GM12891 (cell line): ENCODE measurements around the gene EVC.

ENCODE experiments used
- PAX5 ChIP-seq: IDR thresholded peaks from 2 replicates; pipeline ENCODE4 v1.6.1; 2011; ENCODE audit warnings: low read length, moderate library complexity, mild to moderate bottlenecking; ENCODE audit not compliant: insufficient read depth, severe bottlenecking
- POLR2A ChIP-seq: IDR thresholded peaks from 2 replicates; pipeline ENCODE4 v1.6.1; 2011; ENCODE audit warnings: low read depth, low read length, control low read depth
- POLR2AphosphoS5 ChIP-seq: IDR thresholded peaks from 2 replicates; pipeline ENCODE4 v1.6.1; 2011; ENCODE audit warnings: low read depth, low read length, control low read depth

- TF ChIP-seq POLR2A (no peak), PAX5 (no peak), POLR2AphosphoS5 (no peak)
These were observed 10.9 kb downstream of the EVC start for GRCh38 chr4:5721923-5722322.
